ENCODE data around the gene GLB1L. TPM values are rescaled to one million over a fixed set of nuclear protein-coding genes. Genes with fewer than 3 reads are reported as not detected.

The GLB1L gene
- total RNA-seq, 1 donor from 2014 or later, result 5.1 TPM

Other genes with a start within 250 kb of the GLB1L start
- gene CFAP65, start 203.9 kb downstream of the GLB1L start, total RNA-seq, result not detected in 2 replicates
- not detected in 2 replicates for gene IHH, start 184.5 kb downstream of the GLB1L start, total RNA-seq
- 18.3 and 21.0 TPM in 2 replicates for gene NHEJ1, start 84.6 kb downstream of the GLB1L start, total RNA-seq
- 1.3 TPM in 1 of 2 replicates, not detected in the other for gene SLC23A3, start 75.4 kb downstream of the GLB1L start, total RNA-seq
- 33.2 and 40.3 TPM in 2 replicates for gene CNPPD1, start 68.5 kb downstream of the GLB1L start, total RNA-seq
- 43.8 and 48.0 TPM in 2 replicates for gene RETREG2, start 67.2 kb downstream of the GLB1L start, total RNA-seq
- gene ZFAND2B, start 38.7 kb downstream of the GLB1L start, total RNA-seq, result 23.7 and 26.1 TPM in 2 replicates
- gene ABCB6, start 26.5 kb downstream of the GLB1L start, total RNA-seq, result 11.8 and 17.8 TPM in 2 replicates
- gene ATG9A, start 15.8 kb downstream of the GLB1L start, total RNA-seq, result 64.2 and 65.2 TPM in 2 replicates
- gene ANKZF1, start 15.6 kb downstream of the GLB1L start, total RNA-seq, result 19.1 and 32.2 TPM in 2 replicates
- 5.6 and 13.7 TPM in 2 replicates for gene STK16, start within 50 bp of the GLB1L start, total RNA-seq
- not detected in 2 replicates for gene TUBA4B, start 7.8 kb upstream of the GLB1L start, total RNA-seq
- 7.8 and 21.4 TPM in 2 replicates for gene TUBA4A, start 8.5 kb upstream of the GLB1L start, total RNA-seq
- gene DNAJB2, start 33.9 kb upstream of the GLB1L start, total RNA-seq, result 31.7 and 33.1 TPM in 2 replicates
- gene PTPRN, start 64.0 kb upstream of the GLB1L start, total RNA-seq, result 0.47 and 0.97 TPM in 2 replicates
- not detected in 2 replicates for gene RESP18, start 87.3 kb upstream of the GLB1L start, total RNA-seq
- gene DNPEP, start 142.5 kb upstream of the GLB1L start, total RNA-seq, result 48.9 and 50.9 TPM in 2 replicates
- not detected in 2 replicates for gene DES, start 172.9 kb upstream of the GLB1L start, total RNA-seq
- gene SPEG, start 189.4 kb upstream of the GLB1L start, total RNA-seq, result 1.6 and 1.7 TPM in 2 replicates